ENCODE data around the gene ADD1. TPM values are rescaled to one million over a fixed set of nuclear protein-coding genes. Genes with fewer than 3 reads are reported as not detected.

Gene ADD1
- total RNA-seq, 2 experiments from 2014 or later: 251 to 260 TPM

DNA sequence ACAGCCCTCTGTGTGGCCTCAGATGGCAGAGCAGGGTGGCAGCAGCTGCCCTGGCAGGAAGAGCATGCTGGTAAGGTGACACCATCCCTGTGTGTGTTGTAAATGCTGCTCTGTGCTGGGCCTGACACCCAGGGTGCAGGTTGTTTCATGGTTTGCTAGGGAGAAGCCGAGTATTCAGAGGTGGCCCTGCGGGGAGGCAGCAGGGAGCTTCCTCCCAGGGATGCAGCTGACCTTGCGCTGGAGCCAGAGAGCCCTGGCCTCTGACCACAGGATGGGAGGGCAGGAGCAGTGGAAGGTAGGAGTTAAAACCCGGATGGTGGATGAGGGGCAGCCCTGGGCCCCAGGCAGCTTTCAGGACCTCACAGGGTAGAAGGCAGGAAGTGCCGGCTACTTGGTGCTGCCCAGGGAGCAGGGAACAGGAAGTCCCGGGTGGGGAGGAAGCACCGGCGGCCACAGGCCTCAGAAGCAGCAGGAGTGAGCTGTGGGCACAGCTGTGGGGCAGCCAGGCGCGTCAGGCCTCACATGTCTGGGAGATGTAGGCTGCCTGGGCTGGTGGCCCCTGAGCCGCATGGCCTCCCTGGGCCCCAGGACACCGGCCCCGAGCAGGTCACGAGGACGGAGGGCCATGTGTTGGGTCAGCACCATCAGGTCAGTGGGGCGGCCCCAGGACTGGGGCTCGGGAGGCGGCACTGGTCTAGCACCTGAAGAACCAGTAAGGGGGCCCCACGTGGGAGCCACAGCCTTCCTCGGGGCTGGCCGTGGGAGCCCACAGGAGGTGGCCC is 31.6 kb upstream of the ADD1 start:
- H3K27me3 Mint-ChIP-seq: no peaks in the 10 kb centered on the region
- no peaks in the 10 kb centered on the region for H3K9me3 Mint-ChIP-seq (ENCODE audit: low read depth)
- ATAC-seq (peak; percentile 72), DNase-seq (peak; percentile 88)
- CTCF ChIA-PET: interaction anchor here (0.7 to 6.1 kb wide), 9 partner anchors 10 to 142 kb away, joined by 3 to 41 read pairs (median 5); no protein-coding TSS in a partner anchor
- peak overlapping the region; percentile 84 for H3K4me3 Mint-ChIP-seq
- H3K27ac Mint-ChIP-seq: peak overlapping the region; percentile 82
- peaks cover 48% of the 10 kb centered on the region for H3K4me1 Mint-ChIP-seq
- peaks cover 24% of the 10 kb centered on the region for H3K36me3 Mint-ChIP-seq

GRCh38 chr4:2812612-2813354 is 30.9 kb upstream of the ADD1 start:
- DNase-seq (no peak), ATAC-seq (peak; percentile 11)
- CTCF ChIA-PET: interaction anchor here (0.7 to 6.1 kb wide), 11 partner anchors 9 to 279 kb away, joined by 3 to 41 read pairs (median 4); no protein-coding TSS in a partner anchor
- Mint-ChIP-seq H3K36me3 (peaks cover 26% of the 10 kb centered on the region), H3K9me3 (ENCODE audit: low read depth) (no peaks in the 10 kb centered on the region), H3K27me3 (no peaks in the 10 kb centered on the region), H3K4me3 (peak overlapping the region; percentile 84), H3K27ac (peak overlapping the region; percentile 82), H3K4me1 (peaks cover 55% of the 10 kb centered on the region)

- no peaks in the 10 kb centered on the region for H3K9me3 Mint-ChIP-seq (ENCODE audit: low read depth)
- DNase-seq: peak; percentile 76
- CTCF ChIA-PET: interaction anchor here (0.5 to 6.1 kb wide), 12 partner anchors 14 to 280 kb away, joined by 3 to 41 read pairs (median 3); no protein-coding TSS in a partner anchor
- no peaks in the 10 kb centered on the region for H3K27me3 Mint-ChIP-seq
- H3K4me1 Mint-ChIP-seq: peaks cover 55% of the 10 kb centered on the region
- peak overlapping the region; percentile 84 for H3K4me3 Mint-ChIP-seq
- ATAC-seq: peak; percentile 28
- peak overlapping the region; percentile 82 for H3K27ac Mint-ChIP-seq
- peaks cover 26% of the 10 kb centered on the region for H3K36me3 Mint-ChIP-seq
These were observed 29.9 kb upstream of the ADD1 start for GRCh38 chr4:2813446-2814405.

- H3K4me1 Mint-ChIP-seq: peaks cover 60% of the 10 kb centered on the region
- ATAC-seq (no peak), DNase-seq (peak; percentile 74)
- H3K4me3 Mint-ChIP-seq: peak overlapping the region; percentile 84
- CTCF ChIA-PET: interaction anchor here (0.5 to 6.1 kb wide), 7 partner anchors 15 to 172 kb away, joined by 3 to 41 read pairs (median 3); no protein-coding TSS in a partner anchor
- no peaks in the 10 kb centered on the region for H3K27me3 Mint-ChIP-seq
- no peaks in the 10 kb centered on the region for H3K9me3 Mint-ChIP-seq (ENCODE audit: low read depth)
- peaks cover 26% of the 10 kb centered on the region for H3K36me3 Mint-ChIP-seq
- H3K27ac Mint-ChIP-seq: peak overlapping the region; percentile 82
These were observed 28.9 kb upstream of the ADD1 start for GRCh38 chr4:2814627-2815270.

DNA sequence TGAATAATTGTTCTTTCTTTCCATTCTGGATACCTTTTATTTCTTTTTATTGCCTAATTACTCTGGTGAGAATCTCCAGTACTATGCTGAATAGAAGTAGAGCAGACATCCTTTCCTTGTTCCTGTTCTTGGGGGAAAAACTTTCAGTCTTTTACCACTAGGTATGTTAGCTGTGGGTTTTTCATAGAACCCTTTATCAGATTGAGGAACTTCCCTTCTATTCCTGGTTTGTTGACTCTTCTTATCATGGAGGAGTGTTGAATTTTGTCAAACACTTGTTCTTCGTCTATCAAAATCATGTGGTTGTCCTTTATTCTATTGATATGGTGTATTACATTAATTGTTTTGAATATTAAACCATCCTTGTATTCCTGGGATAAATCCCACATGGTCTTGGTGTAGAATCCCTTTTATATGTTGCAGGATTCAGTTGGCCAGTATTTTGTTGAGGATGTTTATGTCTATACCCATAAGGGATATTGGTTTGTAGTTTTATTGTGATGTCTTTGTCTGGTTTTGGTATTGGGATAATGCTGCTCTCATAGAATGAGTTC is 27.2 kb upstream of the ADD1 start:
- peaks cover 62% of the 10 kb centered on the region for H3K4me1 Mint-ChIP-seq
- H3K9me3 Mint-ChIP-seq (ENCODE audit: low read depth): no peaks in the 10 kb centered on the region
- H3K27ac Mint-ChIP-seq: peak overlapping the region; percentile 70
- peaks cover 26% of the 10 kb centered on the region for H3K36me3 Mint-ChIP-seq
- no peak for DNase-seq
- no peak for ATAC-seq
- H3K4me3 Mint-ChIP-seq: peak overlapping the region; percentile 72
- H3K27me3 Mint-ChIP-seq: no peaks in the 10 kb centered on the region
- CTCF ChIA-PET: interaction anchor here (1.4 to 1.6 kb wide), 2 partner anchors 16 to 53 kb away, joined by 3 to 6 read pairs; no protein-coding TSS in a partner anchor

- peaks cover 23% of the 10 kb centered on the region for H3K36me3 Mint-ChIP-seq
- peak overlapping the region; percentile 72 for H3K4me3 Mint-ChIP-seq
- peaks cover 56% of the 10 kb centered on the region for H3K4me1 Mint-ChIP-seq
- peak overlapping the region; percentile 70 for H3K27ac Mint-ChIP-seq
- no peaks in the 10 kb centered on the region for H3K9me3 Mint-ChIP-seq (ENCODE audit: low read depth)
- CTCF ChIA-PET: interaction anchor here (1.6 to 2.3 kb wide), 2 partner anchors 22 to 54 kb away, joined by 6 to 10 read pairs; no protein-coding TSS in a partner anchor
- no peak for DNase-seq
- no peak for ATAC-seq
- H3K27me3 Mint-ChIP-seq: no peaks in the 10 kb centered on the region
These were observed 26.5 kb upstream of the ADD1 start for GRCh38 chr4:2817137-2817536.

DNA sequence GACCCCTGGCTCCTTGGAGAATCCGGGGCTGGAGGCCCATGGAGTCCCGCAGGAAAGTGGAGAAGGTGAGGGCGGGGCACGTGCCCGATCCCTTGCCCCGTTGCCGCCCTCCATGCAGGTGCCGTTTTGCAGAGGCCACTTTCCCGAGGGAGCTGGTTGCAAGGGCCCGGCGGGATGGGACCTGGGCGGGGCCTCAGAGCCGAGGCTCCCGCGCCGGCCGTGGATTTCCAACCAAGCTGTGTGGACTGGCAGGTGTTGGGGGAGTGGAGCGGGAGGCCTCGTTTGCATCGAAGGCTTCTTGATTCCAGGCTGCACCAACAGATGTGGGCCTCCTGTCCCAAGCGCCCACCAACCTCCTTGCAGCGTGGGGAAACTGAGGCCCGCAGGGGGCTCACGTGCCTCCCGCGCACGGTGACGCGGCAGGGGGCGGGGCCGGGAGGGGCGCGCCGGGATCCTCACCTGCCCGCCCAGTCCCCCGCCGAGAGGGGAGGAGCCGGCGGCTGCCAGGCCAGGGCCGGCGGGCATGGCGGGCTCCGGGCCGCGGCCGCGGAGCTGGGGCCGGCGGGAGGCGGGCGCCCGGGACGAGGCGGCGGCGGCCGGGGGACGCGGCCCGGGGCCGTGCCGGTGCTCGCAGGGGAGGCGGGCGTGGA is 25.8 kb upstream of the ADD1 start:
- no peaks in the 10 kb centered on the region for H3K9me3 Mint-ChIP-seq (ENCODE audit: low read depth)
- no peak for DNase-seq
- ATAC-seq: peak; percentile 42
- H3K4me1 Mint-ChIP-seq: peaks cover 56% of the 10 kb centered on the region
- H3K27ac Mint-ChIP-seq: no peak overlapping the region
- H3K4me3 Mint-ChIP-seq: peak overlapping the region; percentile 72
- CTCF ChIA-PET: interaction anchor here (1.0 to 2.3 kb wide), 3 partner anchors 21 to 54 kb away, joined by 3 to 10 read pairs (median 6); no protein-coding TSS in a partner anchor
- H3K27me3 Mint-ChIP-seq: no peaks in the 10 kb centered on the region
- peaks cover 22% of the 10 kb centered on the region for H3K36me3 Mint-ChIP-seq

- Mint-ChIP-seq H3K27me3 (no peaks in the 10 kb centered on the region), H3K9me3 (ENCODE audit: low read depth) (no peaks in the 10 kb centered on the region), H3K4me1 (peaks cover 52% of the 10 kb centered on the region), H3K27ac (no peak overlapping the region), H3K4me3 (peak overlapping the region; percentile 52), H3K36me3 (peaks cover 22% of the 10 kb centered on the region)
- ATAC-seq: peak; percentile 4
- CTCF ChIA-PET: interaction anchor here (0.7 to 2.3 kb wide), 6 partner anchors 19 to 55 kb away, joined by 3 to 10 read pairs (median 3); no protein-coding TSS in a partner anchor
- no peak for DNase-seq
These were observed 25.2 kb upstream of the ADD1 start for GRCh38 chr4:2818351-2818939.

GRCh38 chr4:2819244-2820215 is 24.1 kb upstream of the ADD1 start:
- Mint-ChIP-seq H3K27me3 (no peaks in the 10 kb centered on the region), H3K27ac (peak overlapping the region; percentile 65), H3K36me3 (peaks cover 20% of the 10 kb centered on the region), H3K9me3 (ENCODE audit: low read depth) (no peaks in the 10 kb centered on the region), H3K4me1 (peaks cover 41% of the 10 kb centered on the region), H3K4me3 (peak overlapping the region; percentile 52)
- DNase-seq (no peak), ATAC-seq (no peak)
- CTCF ChIA-PET: interaction anchor here (0.7 to 2.3 kb wide), 6 partner anchors 19 to 176 kb away, joined by 3 to 10 read pairs (median 3); no protein-coding TSS in a partner anchor

GRCh38 chr4:2820216-2820982 is 23.2 kb upstream of the ADD1 start:
- no peak for ATAC-seq
- Mint-ChIP-seq H3K4me3 (no peak overlapping the region), H3K9me3 (ENCODE audit: low read depth) (no peaks in the 10 kb centered on the region), H3K27me3 (no peaks in the 10 kb centered on the region), H3K4me1 (peaks cover 34% of the 10 kb centered on the region), H3K36me3 (peaks cover 26% of the 10 kb centered on the region), H3K27ac (peak overlapping the region; percentile 34)
- no peak for DNase-seq
- CTCF ChIA-PET: interaction anchor here (1.4 kb wide), 1 partner anchor 78 kb away, joined by 4 read pairs; no protein-coding TSS in a partner anchor
